Mucosa of rectum (tissue), 2 donors: ENCODE data around the gene LARGE1.

ENCODE experiments used
- H3K27ac ChIP-seq, 2 donors: one replicate each; pipeline ENCODE4 v1.7.0; 2013; ENCODE audit warnings: inconsistent platforms in 2 of 2, low read depth in 2 of 2, low read length in 2 of 2
- H3K27me3 ChIP-seq, 2 donors: one replicate each; pipeline ENCODE4 v1.7.0; 2013; ENCODE audit warnings: low read length in 2 of 2; ENCODE audit not compliant: control insufficient read depth in 2 of 2, insufficient read depth in 2 of 2
- H3K36me3 ChIP-seq, 2 donors: one replicate each; pipeline ENCODE4 v1.7.0; 2013; ENCODE audit warnings: low read length in 2 of 2; ENCODE audit not compliant: control insufficient read depth in 2 of 2, insufficient read depth in 2 of 2
- H3K4me1 ChIP-seq, 2 donors: one replicate each; pipeline ENCODE4 v1.7.0; 2013; ENCODE audit warnings: low read length in 2 of 2, mild to moderate bottlenecking in 1 of 2; ENCODE audit not compliant: control insufficient read depth in 2 of 2, insufficient read depth in 2 of 2
- H3K4me3 ChIP-seq, 2 donors: one replicate each; pipeline ENCODE4 v1.7.0; 2013; ENCODE audit warnings: low read length in 2 of 2
- H3K9ac ChIP-seq, 2 donors: one replicate each; pipeline ENCODE4 v1.7.0; 2013; ENCODE audit warnings: low read length in 2 of 2, low read depth in 1 of 2, mild to moderate bottlenecking in 1 of 2
- H3K9me3 ChIP-seq, 2 donors: one replicate each; pipeline ENCODE4 v1.7.0; 2013; ENCODE audit warnings: low read length in 2 of 2; ENCODE audit not compliant: control insufficient read depth in 2 of 2
- donor health status: healthy.
- donor health status: Normal muscosa, but diverticular disease.

Gene LARGE1

DNA sequence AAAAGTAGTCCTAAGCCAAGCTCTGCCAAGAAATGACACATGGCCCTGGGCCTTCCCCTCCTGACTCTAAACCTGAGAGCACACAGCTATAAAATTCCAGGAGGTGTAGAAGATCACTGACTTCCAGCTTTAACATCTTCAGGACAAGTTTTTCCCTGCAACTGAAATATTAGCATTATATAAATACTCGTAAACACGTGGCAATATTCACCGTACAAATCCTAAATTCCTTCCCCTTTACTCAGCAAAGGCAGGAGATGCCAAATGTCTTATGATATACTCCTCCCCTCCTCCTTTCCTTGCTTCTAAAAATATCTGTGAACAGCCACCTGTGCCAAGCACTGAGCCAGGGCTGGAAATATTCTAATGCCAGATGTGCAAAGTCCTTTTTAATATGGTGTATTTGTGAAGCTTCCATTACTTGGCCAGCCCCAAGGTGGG lies 194.0 kb downstream of the LARGE1 start:
- Histone ChIP-seq H3K4me3 (no peak overlapping the region), H3K9ac (no peak overlapping the region), H3K36me3 (no peaks in the 10 kb centered on the region), H3K9me3 (no peaks in the 10 kb centered on the region), H3K4me1 (no peaks in the 10 kb centered on the region), H3K27ac (no peak overlapping the region), H3K27me3 (no peaks in the 10 kb centered on the region)

- no peak overlapping the region for H3K27ac ChIP-seq
- H3K4me1 ChIP-seq = no peaks in the 10 kb centered on the region
- no peaks in the 10 kb centered on the region for H3K27me3 ChIP-seq
- H3K36me3 ChIP-seq = no peaks in the 10 kb centered on the region
- no peak overlapping the region for H3K9ac ChIP-seq
- H3K4me3 ChIP-seq = no peak overlapping the region
- no peaks in the 10 kb centered on the region for H3K9me3 ChIP-seq
Measured at GRCh38 chr22:33723915-33724314, 196.4 kb downstream of the LARGE1 start.

- no peaks in the 10 kb centered on the region for H3K36me3 ChIP-seq
- no peaks in the 10 kb centered on the region for H3K27me3 ChIP-seq
- no peaks in the 10 kb centered on the region for H3K9me3 ChIP-seq
- no peaks in the 10 kb centered on the region for H3K4me1 ChIP-seq
- H3K9ac ChIP-seq = no peak overlapping the region
- no peak overlapping the region for H3K4me3 ChIP-seq
- H3K27ac ChIP-seq = no peak overlapping the region
Measured at GRCh38 chr22:33722816-33723215, 197.5 kb downstream of the LARGE1 start.

GRCh38 chr22:33720166-33720878 lies 200.0 kb downstream of the LARGE1 start:
- H3K9me3 ChIP-seq = no peaks in the 10 kb centered on the region
- no peak overlapping the region for H3K9ac ChIP-seq
- H3K27me3 ChIP-seq = no peaks in the 10 kb centered on the region
- H3K36me3 ChIP-seq = no peaks in the 10 kb centered on the region
- no peak overlapping the region for H3K4me3 ChIP-seq
- no peaks in the 10 kb centered on the region for H3K4me1 ChIP-seq
- H3K27ac ChIP-seq = no peak overlapping the region

GRCh38 chr22:33717694-33718396 lies 202.4 kb downstream of the LARGE1 start:
- Histone ChIP-seq H3K9me3 (peaks cover 0 to 2% of the 10 kb centered on the region in 2 donors), H3K36me3 (no peaks in the 10 kb centered on the region), H3K27me3 (no peaks in the 10 kb centered on the region), H3K4me1 (no peaks in the 10 kb centered on the region), H3K4me3 (no peak overlapping the region), H3K9ac (no peak overlapping the region), H3K27ac (no peak overlapping the region)

DNA sequence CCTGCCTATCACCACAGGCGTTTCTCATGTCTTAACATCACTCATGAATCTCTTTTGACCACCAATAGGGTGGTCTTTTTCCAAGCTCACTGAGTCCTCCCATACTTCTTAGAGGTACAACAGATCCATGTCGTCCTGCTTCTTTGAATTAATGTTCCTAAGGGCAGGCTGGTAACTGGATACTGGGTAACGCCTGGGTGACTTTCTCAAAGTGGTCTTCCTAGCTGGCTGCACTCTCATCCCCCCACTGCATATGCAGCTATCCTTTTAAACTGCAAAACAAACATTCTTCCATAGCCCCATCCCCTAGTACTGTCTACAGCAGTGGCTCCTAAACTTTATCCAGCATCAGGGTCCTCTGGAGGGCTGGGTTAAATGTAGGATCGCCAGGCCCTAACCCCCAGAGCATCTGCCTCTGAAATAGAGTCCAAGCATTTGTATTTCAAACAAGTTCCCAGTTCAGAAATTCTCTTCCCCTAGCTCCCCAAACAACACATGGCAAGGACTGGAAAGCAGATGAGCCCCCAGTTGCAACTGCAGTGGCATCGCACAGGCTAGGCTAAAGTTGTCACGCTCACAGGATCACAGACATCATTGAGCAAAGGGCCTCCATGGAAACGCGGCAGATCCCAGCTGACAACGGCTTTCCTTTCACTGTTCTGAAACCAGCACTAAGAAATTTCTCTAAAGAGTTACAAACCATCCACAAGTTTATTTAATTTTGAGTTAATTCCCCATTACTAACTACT lies 204.9 kb downstream of the LARGE1 start:
- H3K4me1 ChIP-seq = no peaks in the 10 kb centered on the region
- no peaks in the 10 kb centered on the region for H3K27me3 ChIP-seq
- H3K36me3 ChIP-seq = no peaks in the 10 kb centered on the region
- no peak overlapping the region for H3K27ac ChIP-seq
- H3K4me3 ChIP-seq = no peak overlapping the region
- H3K9ac ChIP-seq = no peak overlapping the region
- peaks cover 0 to 2% of the 10 kb centered on the region in 2 donors for H3K9me3 ChIP-seq

DNA sequence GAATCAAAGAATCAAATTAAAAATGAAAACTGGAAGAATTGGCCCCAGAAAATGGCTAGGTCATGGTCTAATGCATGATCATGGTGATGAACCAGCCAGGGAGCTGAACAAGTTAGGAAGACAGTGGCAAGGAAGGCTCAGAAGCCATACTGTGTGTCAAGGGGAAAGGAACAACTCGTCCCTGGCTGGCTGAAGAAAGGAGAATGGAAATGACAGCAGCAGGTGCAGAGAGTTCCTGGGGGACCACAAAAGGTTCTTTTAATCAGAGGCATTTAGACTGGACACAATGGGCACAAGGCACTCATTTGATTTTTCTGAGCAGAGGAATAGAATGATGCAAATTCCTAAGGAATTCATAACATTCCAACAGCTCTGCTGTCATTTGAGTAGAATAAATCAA lies 209.9 kb downstream of the LARGE1 start:
- no peaks in the 10 kb centered on the region for H3K4me1 ChIP-seq
- H3K4me3 ChIP-seq = no peak overlapping the region
- H3K27me3 ChIP-seq = no peaks in the 10 kb centered on the region
- H3K9me3 ChIP-seq = peaks cover 0 to 2% of the 10 kb centered on the region in 2 donors
- H3K9ac ChIP-seq = no peak overlapping the region
- H3K27ac ChIP-seq = no peak overlapping the region
- H3K36me3 ChIP-seq = no peaks in the 10 kb centered on the region

DNA sequence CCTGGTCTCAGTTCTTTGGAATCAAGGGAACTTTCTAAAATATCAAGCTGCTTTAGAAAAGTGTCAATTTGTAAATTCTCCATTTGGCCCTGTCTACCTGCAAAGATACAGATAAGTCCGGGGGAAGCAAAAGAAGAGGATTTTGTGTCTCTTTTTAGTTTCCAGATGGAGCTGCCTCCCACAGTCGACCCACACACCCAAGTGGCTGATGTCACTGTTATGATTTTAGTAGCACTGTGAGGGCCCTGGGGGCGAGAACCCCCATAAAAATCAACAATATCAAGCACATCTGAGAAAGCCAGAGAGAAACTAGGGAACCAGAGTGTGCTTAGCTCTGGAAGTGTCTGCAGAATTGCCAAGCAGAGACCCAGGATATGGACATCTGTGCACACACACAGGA lies 212.7 kb downstream of the LARGE1 start:
- Histone ChIP-seq H3K27me3 (no peaks in the 10 kb centered on the region), H3K9ac (no peak overlapping the region), H3K9me3 (no peaks in the 10 kb centered on the region), H3K36me3 (no peaks in the 10 kb centered on the region), H3K4me3 (no peak overlapping the region), H3K4me1 (no peaks in the 10 kb centered on the region), H3K27ac (no peak overlapping the region)

DNA sequence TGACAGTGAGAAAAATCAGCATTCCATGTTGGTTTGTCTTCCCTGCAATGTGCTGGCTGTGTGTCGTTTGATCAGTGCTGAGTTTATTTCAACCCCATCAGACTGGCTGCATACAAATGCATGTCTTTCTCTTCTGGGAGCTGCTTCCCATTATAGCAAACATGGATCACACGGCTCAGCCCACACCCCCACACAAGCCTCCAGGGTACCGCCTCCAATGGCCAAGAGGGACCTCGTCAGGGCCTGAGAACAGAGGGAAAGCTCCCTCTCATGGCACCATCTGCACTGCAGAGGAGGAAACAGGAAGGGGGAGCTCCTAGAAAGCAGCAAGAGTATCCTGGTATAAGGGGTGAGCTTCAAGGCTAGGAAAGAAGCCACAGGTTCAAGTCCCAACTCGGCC lies 214.2 kb downstream of the LARGE1 start:
- H3K9ac ChIP-seq = no peak overlapping the region
- no peak overlapping the region for H3K4me3 ChIP-seq
- H3K4me1 ChIP-seq = no peaks in the 10 kb centered on the region
- no peak overlapping the region for H3K27ac ChIP-seq
- no peaks in the 10 kb centered on the region for H3K27me3 ChIP-seq
- H3K9me3 ChIP-seq = no peaks in the 10 kb centered on the region
- no peaks in the 10 kb centered on the region for H3K36me3 ChIP-seq

GRCh38 chr22:33699176-33699575 lies 221.1 kb downstream of the LARGE1 start:
- Histone ChIP-seq H3K4me1 (no peaks in the 10 kb centered on the region), H3K27ac (no peak overlapping the region), H3K4me3 (no peak overlapping the region), H3K9me3 (no peaks in the 10 kb centered on the region), H3K27me3 (no peaks in the 10 kb centered on the region), H3K9ac (no peak overlapping the region), H3K36me3 (no peaks in the 10 kb centered on the region)
